ENCODE measurements around the gene SULT1A2. TPM values are rescaled to one million over a fixed set of nuclear protein-coding genes. Genes with fewer than 3 reads are reported as not detected.
A peak's percentile ranks its signal among the peaks of the same experiment; 100 is the strongest.
"Not testable (repeated sequence)": the region's sequence is repeated elsewhere in the genome, so short reads cannot be mapped to it uniquely, and the experiment has no call there.

SULT1A2 gene
- under 1 TPM in 1 of 6 donors, not detected in 5; 0.20 TPM for polyA plus RNA-seq (ENCODE audit: low read depth in 6 of 6)

DNA sequence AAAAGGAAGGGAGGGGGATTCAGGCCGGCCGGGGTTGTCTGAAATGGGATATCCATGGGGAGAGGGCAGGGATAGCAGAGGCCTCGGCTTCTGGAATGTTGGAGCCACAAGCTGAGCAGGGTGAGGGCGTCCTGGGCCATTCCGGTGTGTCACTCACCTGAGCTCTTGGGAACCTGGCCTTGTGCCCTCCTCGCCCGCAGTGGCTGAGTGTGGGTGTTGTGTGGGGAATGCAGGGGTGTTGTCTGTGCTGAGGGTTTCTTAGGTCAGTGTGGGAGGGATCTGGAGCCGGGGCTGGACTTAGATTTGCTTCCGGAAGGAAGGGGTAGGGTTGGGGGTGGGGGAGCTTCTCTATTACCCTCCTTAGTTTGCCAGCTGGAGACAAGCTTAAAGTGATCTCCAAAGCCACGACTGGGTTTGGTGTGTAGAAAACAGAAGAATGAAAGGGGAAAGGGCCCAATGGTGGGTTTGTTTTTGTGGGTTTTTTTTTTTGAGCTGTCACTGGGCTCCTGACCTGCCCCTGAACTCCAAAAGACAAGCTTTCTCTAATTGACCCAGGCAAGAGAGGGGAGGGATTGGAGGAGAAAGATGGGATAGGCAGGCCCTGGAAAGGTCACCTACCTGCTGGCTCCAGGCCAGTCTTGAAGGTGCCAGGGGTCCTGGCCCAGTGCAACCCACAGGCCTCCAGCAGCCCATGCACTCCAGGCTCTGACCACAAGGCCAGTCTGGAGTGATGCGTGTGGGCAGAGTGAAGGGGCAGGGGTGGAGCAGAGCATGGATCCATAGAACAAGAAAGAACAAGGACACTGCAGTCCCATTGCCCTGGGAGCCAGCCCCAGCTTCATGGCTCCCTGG, at the start of gene SULT1A2:
Gene SULT1A2 (minus strand): TSS at position 211 of the 852 bp plus-strand sequence. CDS start 1,120 bp downstream, outside the sequence.
- peaks cover 0 to 9% (median 9%) of the 10 kb centered on the region in 3 donors for H3K27me3 Mint-ChIP-seq
- no peaks in the 10 kb centered on the region for H3K9me3 Mint-ChIP-seq
- no peak within 1 kb of the TSS for H3K27ac Mint-ChIP-seq
- DNase-seq (no peak), ATAC-seq (ENCODE audit: low read depth in 2 of 2) (no peak)
- no peaks in the 10 kb centered on the region for H3K36me3 Mint-ChIP-seq
- H3K4me1 Mint-ChIP-seq = peaks cover 0 to 10% (median 2%) of the 10 kb centered on the region in 3 donors
- H3K4me3 Mint-ChIP-seq = peak within 1 kb of the TSS in 4 of 8 donors; percentile 9 to 40 (median 18)

DNA sequence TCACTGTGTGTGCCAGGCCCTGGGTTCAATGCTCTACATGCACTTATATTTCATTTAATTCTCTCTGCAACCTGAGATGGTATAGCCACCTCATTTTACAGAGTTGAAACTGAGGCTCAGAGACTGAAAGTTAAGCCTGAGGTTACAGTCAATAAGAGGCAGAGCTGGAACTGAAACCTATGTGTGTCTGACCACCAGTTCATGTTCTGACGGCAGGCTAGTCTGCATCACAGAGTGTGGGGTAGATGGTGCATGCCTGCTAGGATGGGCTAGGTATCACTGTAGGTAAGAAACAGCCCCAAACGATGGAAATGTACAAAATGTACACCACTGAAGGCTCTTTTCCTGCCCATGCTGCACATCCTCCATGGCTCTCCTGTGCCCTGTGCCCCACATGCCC, 43.1 kb upstream of the SULT1A2 start:
- DNase-seq = not testable (repeated sequence)

DNA sequence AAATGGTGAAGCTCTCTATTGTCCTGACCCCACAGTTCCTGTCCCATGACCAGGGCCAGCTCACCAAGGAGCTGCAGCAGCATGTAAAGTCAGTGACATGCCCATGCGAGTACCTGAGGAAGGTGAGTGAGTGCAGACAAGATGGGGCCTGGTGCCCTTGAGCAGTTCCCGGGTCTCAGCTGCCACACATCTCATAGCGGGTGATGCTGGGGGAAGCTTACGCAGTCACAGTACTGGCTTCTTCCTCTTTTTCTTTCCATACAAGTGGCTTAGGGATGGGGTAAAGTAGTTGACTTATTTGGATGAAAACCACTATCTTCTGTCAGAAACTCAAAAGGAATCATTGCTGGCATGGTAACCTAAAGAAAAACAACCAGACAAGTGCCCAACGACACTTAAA, 41.5 kb upstream of the SULT1A2 start:
- H3K4me1 Mint-ChIP-seq; ATAC-seq (ENCODE audit: low read depth in 2 of 2); H3K36me3 Mint-ChIP-seq; H3K4me3 Mint-ChIP-seq; H3K9me3 Mint-ChIP-seq; DNase-seq; H3K27me3 Mint-ChIP-seq: not testable (repeated sequence)
- H3K27ac Mint-ChIP-seq = peak overlapping the region in 2 of 6 donors; percentile 15 to 77

More for the DNA sequence above, 43.1 kb upstream of the SULT1A2 start:
- ATAC-seq (ENCODE audit: low read depth in 2 of 2); H3K9me3 Mint-ChIP-seq; H3K4me1 Mint-ChIP-seq; H3K36me3 Mint-ChIP-seq; H3K27me3 Mint-ChIP-seq: not testable (repeated sequence)
- Mint-ChIP-seq H3K27ac (peak overlapping the region in 2 of 6 donors; percentile 57 to 80), H3K4me3 (peak overlapping the region in 1 of 8 donors; percentile 24)

DNA sequence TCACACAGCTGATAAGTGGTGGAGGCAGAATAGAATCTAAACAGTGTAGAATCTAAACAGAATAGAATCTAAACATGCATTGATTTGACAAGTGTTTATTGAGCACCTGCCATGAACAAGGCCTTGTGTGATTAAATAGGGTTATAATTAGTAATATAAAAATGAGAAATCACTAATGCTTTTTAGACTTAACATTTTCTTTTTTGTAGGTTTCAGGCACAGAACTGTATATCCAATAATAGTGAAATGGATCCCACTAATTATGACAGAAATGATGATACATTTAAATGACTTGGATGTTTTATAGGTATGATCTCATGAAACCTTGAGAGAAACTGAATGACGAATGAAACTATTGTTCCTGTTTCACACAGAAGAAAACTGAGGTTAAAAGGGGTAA, 40.9 kb upstream of the SULT1A2 start, which contains the start of gene NPIPB8:
Gene NPIPB8 (plus strand): TSS at position 301 of the 400 bp plus-strand sequence. CDS start 296 bp downstream, outside the sequence.
- not testable (repeated sequence) for H3K36me3 Mint-ChIP-seq; H3K4me1 Mint-ChIP-seq; ATAC-seq (ENCODE audit: low read depth in 2 of 2); H3K9me3 Mint-ChIP-seq; H3K4me3 Mint-ChIP-seq; H3K27me3 Mint-ChIP-seq; DNase-seq
- H3K27ac Mint-ChIP-seq = peak within 1 kb of the TSS in 2 of 6 donors; percentile 15 to 77

DNA sequence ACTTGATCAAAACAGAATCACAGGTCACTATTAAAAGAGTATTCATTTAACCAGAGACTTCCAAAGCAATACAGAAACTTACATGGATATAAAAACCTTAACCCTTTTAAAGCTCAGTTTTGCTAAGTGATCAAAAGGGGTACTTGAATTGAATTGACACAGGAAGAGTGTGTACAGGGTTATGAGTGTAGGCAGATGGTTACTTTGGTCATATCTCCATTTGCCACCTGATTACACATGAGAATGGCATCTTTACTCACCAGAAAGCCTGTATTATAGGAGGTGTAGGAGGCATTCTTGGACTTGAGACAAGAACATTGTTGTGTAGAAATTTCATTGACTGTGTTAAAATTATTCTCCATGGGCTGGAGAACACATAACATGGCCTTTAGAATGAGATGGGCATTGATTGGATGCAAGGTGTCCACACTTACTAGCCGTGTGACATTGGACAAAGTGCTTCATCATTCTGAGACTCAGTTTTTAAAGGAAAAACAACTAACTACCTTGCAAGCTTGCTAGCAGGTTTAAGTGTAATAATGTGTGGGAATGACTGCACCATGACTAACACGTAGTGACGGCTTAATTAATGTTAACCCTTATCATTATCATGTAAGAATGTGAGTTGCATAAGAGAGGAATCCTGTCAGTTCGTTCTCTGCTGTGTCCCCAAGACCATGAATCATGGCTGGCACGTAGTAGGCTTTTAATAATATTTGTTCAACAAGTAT, 39.4 kb upstream of the SULT1A2 start:
- not testable (repeated sequence) for H3K36me3 Mint-ChIP-seq; H3K9me3 Mint-ChIP-seq; H3K4me3 Mint-ChIP-seq; H3K4me1 Mint-ChIP-seq; H3K27me3 Mint-ChIP-seq; ATAC-seq (ENCODE audit: low read depth in 2 of 2); DNase-seq; H3K27ac Mint-ChIP-seq

DNA sequence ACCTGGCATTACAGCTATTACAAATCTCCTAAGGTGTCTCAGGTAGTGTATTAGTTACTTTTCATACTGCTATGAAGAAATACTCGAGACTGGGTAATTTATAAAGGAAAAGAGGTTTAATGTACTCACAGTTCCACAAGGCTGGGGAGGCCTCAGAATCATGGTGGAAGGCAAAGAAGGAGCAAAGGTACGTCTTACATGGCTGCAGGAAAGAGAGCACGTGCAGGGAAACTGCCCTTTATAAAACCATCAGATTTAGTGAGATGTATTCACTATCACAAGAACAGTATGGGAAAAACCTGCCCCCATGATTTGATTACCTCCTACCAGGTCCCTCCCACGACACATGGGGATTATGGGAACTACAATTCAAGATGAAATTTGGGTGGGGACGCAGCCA, 34.1 kb upstream of the SULT1A2 start:
- H3K9me3 Mint-ChIP-seq = not testable (repeated sequence)

DNA sequence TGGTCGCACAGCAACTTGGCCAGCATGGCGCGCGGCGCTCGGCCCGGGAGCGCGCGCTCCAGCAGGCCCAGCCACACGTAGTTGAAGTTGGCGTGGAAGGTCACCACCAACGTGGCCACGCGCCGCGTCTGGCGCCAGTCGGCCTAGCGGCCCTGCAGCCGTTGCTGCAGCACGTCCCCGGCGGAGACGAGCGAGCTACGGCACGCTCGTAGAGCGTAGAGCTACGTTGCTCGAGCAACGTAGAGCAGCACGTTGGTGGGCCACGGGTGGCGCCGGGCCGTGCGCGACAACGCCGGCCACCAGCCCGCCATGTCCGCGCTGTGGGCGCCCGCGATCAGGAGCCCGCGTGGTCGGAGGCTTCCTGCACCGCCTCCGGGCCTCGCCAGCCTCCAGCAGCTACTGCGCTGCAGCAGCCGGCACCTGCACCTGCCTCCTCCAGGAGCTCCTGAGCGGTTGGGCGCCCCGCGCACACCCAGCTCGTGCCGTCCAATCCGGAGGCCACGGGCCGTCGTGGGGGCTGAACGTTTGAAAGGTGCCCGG, 26.4 kb upstream of the SULT1A2 start:
- peaks cover 0 to 9% (median 3%) of the 10 kb centered on the region in 3 donors for H3K27me3 Mint-ChIP-seq
- peaks cover 0 to 1% (median 0%) of the 10 kb centered on the region in 7 donors for H3K9me3 Mint-ChIP-seq
- ATAC-seq (ENCODE audit: low read depth in 2 of 2) (peak; percentile 92 to 97), DNase-seq (peak; percentile 26)
- no peaks in the 10 kb centered on the region for H3K36me3 Mint-ChIP-seq
- H3K4me3 Mint-ChIP-seq = peak overlapping the region; percentile 58 to 90 (median 74)
- no peak overlapping the region for H3K27ac Mint-ChIP-seq
- H3K4me1 Mint-ChIP-seq = peaks cover 0 to 8% (median 6%) of the 10 kb centered on the region in 3 donors

More for the DNA sequence above, 34.1 kb upstream of the SULT1A2 start:
- not testable (repeated sequence) for ATAC-seq (ENCODE audit: low read depth in 2 of 2); H3K4me1 Mint-ChIP-seq; H3K27me3 Mint-ChIP-seq; H3K36me3 Mint-ChIP-seq; H3K4me3 Mint-ChIP-seq; DNase-seq
- H3K27ac Mint-ChIP-seq = peak overlapping the region in 1 of 6 donors; percentile 82

DNA sequence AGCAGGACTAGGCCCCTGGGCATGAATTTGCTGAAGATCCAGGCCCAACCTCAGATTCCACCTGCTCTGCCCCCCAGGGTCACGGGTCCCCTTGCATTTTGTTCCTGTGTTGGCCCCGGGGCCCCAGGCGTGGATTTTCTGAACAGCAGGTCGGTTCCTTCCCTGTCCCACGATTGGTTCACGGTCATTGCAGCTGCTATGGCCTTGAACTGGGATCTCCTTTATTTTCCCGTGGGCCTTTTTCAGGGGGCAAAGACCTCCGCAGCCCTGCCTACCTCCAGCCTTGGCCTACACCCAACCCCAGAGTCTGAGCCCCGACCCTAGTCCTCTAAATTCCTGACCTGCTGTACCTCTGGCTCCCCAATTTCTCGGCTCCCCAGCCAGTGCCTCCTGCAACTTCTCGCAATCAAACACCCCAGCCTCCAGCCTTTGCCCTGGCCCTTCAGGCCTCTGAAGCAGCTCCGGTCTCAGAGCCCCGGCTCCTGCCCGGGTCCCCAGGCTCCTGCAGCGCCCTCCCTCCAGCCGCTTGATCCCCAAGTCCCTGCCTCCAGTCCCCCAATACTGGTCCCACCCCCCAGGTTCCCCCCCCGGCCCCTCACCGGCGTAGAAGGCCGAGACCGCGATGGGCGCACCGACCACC, 25.8 kb upstream of the SULT1A2 start:
- not testable (repeated sequence) for H3K27me3 Mint-ChIP-seq; H3K9me3 Mint-ChIP-seq; DNase-seq; H3K27ac Mint-ChIP-seq; H3K36me3 Mint-ChIP-seq; ATAC-seq (ENCODE audit: low read depth in 2 of 2)
- peak overlapping the region; percentile 58 to 90 (median 74) for H3K4me3 Mint-ChIP-seq
- H3K4me1 Mint-ChIP-seq = peaks cover 0 to 13% (median 6%) of the 10 kb centered on the region in 3 donors

DNA sequence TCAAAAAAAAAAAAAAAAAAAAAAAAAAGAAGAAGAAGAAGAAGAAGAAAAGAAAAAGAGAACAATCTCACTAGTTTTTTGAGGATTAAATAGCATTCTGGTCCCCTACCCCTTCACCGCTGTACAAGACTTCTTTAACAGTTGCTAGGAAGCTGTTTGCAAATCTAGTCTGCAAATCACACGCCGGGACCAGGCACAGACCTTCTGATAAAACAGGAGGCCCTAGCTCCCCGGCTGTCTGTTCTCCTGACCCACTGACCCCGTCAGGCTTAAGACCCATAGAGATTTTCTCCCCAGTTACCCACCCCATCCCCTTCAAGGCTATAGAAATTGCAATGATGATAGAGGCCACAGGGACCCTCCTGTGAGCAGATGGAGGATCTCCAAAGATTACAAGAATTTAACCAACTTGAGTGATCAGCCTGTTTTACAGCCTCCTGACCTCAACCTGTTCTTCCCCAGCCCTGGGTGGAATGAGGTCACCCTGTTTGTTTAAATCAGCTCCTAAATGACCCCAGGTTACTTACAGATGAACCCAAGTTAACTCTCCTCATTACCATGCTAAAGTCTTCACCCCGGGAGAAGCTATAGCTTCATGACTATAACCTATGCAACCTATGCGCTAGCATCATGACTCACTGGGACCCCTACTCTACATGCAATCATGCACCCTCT, 24.8 kb upstream of the SULT1A2 start:
- Mint-ChIP-seq H3K27ac (no peak overlapping the region), H3K4me1 (peaks cover 0 to 16% (median 6%) of the 10 kb centered on the region in 3 donors), H3K27me3 (peaks cover 0 to 6% (median 0%) of the 10 kb centered on the region in 3 donors), H3K4me3 (peak overlapping the region in 6 of 8 donors; percentile 49 to 87 (median 68)), H3K9me3 (peaks cover 0 to 1% (median 0%) of the 10 kb centered on the region in 7 donors), H3K36me3 (no peaks in the 10 kb centered on the region)
- ATAC-seq (ENCODE audit: low read depth in 2 of 2) = no peak
- no peak for DNase-seq

DNA sequence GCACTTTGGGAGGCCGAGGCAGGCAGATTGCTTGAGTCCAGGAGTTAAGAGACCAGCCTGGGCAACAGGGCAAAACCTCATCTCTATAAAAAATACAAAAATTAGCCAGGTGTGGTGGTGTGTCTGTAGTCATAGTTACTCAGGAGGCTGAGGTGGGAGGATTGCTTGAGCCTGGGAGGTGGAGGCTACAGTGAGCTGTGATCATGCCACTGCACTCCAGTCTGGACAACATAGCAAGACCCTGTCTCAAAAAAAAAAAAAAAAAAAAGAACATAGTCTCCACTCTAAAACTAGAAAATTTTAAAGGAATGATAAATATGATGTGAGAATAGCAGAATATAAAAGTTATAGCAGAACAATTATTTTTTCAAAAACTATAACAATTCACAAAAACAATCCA, 23.5 kb upstream of the SULT1A2 start:
- H3K27ac Mint-ChIP-seq; ATAC-seq (ENCODE audit: low read depth in 2 of 2); H3K4me3 Mint-ChIP-seq; H3K36me3 Mint-ChIP-seq; H3K27me3 Mint-ChIP-seq; DNase-seq; H3K9me3 Mint-ChIP-seq: not testable (repeated sequence)
- H3K4me1 Mint-ChIP-seq = peaks cover 0 to 16% (median 6%) of the 10 kb centered on the region in 3 donors

DNA sequence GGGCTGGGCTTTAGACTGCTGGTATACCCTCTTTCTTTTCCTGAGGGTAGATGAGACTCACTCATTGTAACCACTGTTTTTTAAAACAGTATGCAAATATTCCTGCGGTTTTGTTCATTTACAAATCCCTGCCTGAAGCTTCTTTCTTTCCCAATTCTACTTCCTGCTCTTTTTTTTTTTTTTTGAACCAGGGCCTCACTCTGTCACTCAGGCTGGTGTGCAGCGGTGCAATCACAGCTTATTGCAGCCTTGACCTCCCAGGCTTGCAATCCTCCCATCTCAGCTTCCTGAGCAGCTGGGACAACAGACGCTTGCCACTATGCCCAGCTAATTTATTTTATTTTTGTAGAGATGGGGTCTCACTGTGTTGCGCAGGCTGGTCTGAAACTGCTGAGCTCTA, 21.0 kb upstream of the SULT1A2 start:
- DNase-seq = no peak
- peaks cover 0 to 8% (median 3%) of the 10 kb centered on the region in 3 donors for H3K4me1 Mint-ChIP-seq
- no peaks in the 10 kb centered on the region for H3K36me3 Mint-ChIP-seq
- H3K27ac Mint-ChIP-seq = peak overlapping the region in 1 of 6 donors; percentile 87
- no peaks in the 10 kb centered on the region for H3K9me3 Mint-ChIP-seq
- H3K27me3 Mint-ChIP-seq = no peaks in the 10 kb centered on the region
- H3K4me3 Mint-ChIP-seq = no peak overlapping the region
- ATAC-seq (ENCODE audit: low read depth in 2 of 2) = no peak

DNA sequence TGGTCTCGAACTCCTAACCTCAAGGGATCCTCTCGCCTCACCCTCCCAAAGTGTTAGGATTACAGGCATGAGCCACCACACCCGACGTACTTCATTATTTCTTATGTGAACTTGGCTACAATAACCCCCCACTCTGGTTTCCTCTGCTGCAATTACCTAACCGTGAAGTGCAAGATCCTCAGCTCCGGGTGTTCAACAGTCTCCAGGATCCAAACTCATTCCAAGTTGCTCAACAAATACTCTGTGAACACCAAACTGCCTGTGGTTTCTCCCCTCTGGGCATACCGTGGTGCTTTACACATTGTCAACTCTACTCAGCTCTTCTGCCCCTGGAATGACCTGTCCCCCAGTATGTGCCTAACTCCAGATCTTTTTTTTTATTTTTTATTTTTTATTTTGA, 19.8 kb upstream of the SULT1A2 start:
- Mint-ChIP-seq H3K4me1 (peaks cover 0 to 8% (median 0%) of the 10 kb centered on the region in 3 donors), H3K27me3 (no peaks in the 10 kb centered on the region), H3K36me3 (no peaks in the 10 kb centered on the region), H3K27ac (no peak overlapping the region), H3K4me3 (no peak overlapping the region), H3K9me3 (no peaks in the 10 kb centered on the region)
- ATAC-seq (ENCODE audit: low read depth in 2 of 2) = no peak
- DNase-seq = no peak
